K562 (cell line): ENCODE measurements around the gene C4orf36. TPM values are rescaled to one million over a fixed set of nuclear protein-coding genes. Genes with fewer than 3 reads are reported as not detected.

Source experiments
- ATAC-seq: fragments of 200-7000 bp; cut with Tn5 transposase; 3 replicates; pipeline ENCODE4 v1.9.1; 2020; ENCODE audit warnings: moderate library complexity
- BruUV-seq: library from RNA; stranded (reverse); fragments of 400-500 nt; replicated peaks from 2 replicates; lab custom pipeline; 2021; lab: Mats Ljungman, UMichigan
- CTCF ChIA-PET: fragments of 300-600 bp; formaldehyde crosslinking; extraction: SDS; loops from one replicate; lab custom pipeline; 2021; ENCODE audit warnings: low intra/inter-chr PET ratio; lab: Yijun Ruan, JAX
- POLR2A ChIA-PET: fragments of 300-600, 350-650 bp; sonication (Branson Sonifier 250); formaldehyde crosslinking; extraction: SDS; loops from one replicate; lab custom pipeline; 2021; ENCODE audit warnings: antibody characterized with exemption, inconsistent platforms; lab: Yijun Ruan, JAX
- DNase-seq, 4 experiments: peaks; one replicate each; pipeline versions ENCODE4 v3.0.0 to v3.0.0-alpha.2; 2011 to 2018; ENCODE audit warnings: low spot score in 3 of 4, mixed read lengths in 3 of 4; ENCODE audit errors: extremely low read depth in 1 of 4
- FAIRE-seq: peaks from 2 replicates; lab custom pipeline; 2011; peaks lifted over from hg19 to GRCh38; lab: Jason Lieb, UNC
- H2AFZ ChIP-seq: 2 replicates; pipeline ENCODE4 v1.6.0; 2011; ENCODE audit warnings: low read depth, low read length, control low read depth, inconsistent platforms
- H3K27ac ChIP-seq: fragments of 200-600 bp; 3 replicates; pipeline ENCODE4 v1.8.0; 2011; ENCODE audit warnings: low read depth, mild to moderate bottlenecking, control low read depth, inconsistent platforms, low read length, moderate library complexity, mixed read lengths; ENCODE audit errors: extremely low read depth
- H3K27me3 ChIP-seq, 2 experiments: fragments of 300-600 bp in 1 of 2; 2 replicates in 1 of 2; 3 replicates in 1 of 2; pipeline versions ENCODE4 v1.6.0 to v1.8.0; 2011; ENCODE audit warnings: inconsistent platforms in 2 of 2, low read length in 2 of 2, mild to moderate bottlenecking in 1 of 2, mixed read lengths in 1 of 2, moderate library complexity in 1 of 2; ENCODE audit not compliant: control insufficient read depth in 2 of 2, insufficient read depth in 2 of 2
- H3K36me3 ChIP-seq: fragments of 300-600 bp; 3 replicates; pipeline ENCODE4 v1.8.0; 2011; ENCODE audit warnings: mild to moderate bottlenecking, low read length, inconsistent platforms; ENCODE audit not compliant: control insufficient read depth, insufficient read depth
- H3K4me1 ChIP-seq, 2 experiments: fragments of 200-600 bp in 1 of 2; replicated peaks in 1 of 2; 2 replicates in 1 of 2; 3 replicates in 1 of 2; pipeline versions ENCODE4 v1.5.1 to v1.8.0; 2011; ENCODE audit warnings: inconsistent platforms in 2 of 2, low read length in 2 of 2, mild to moderate bottlenecking in 1 of 2, mixed read lengths in 1 of 2, moderate library complexity in 1 of 2; ENCODE audit not compliant: control insufficient read depth in 2 of 2, insufficient read depth in 2 of 2
- H3K4me2 ChIP-seq: 2 replicates; pipeline ENCODE4 v1.6.1; 2011; ENCODE audit warnings: low read length, control low read depth, inconsistent platforms, mixed read lengths; ENCODE audit not compliant: insufficient read depth
- H3K4me3 ChIP-seq: fragments of 200-600 bp; sonication (generic), shearing (Covaris generic); 2 replicates; pipeline ENCODE4 v1.5.1; 2016; ENCODE audit warnings: control low read depth, inconsistent platforms
- H3K79me2 ChIP-seq: fragments of 200-600 bp; 3 replicates; pipeline ENCODE4 v1.8.0; 2011; ENCODE audit warnings: low read length, inconsistent platforms; ENCODE audit not compliant: control insufficient read depth, insufficient read depth
- H3K9ac ChIP-seq, 2 experiments: 2 replicates each; pipeline versions ENCODE4 v1.6.0 to v1.6.1; 2011; ENCODE audit warnings: low read depth in 2 of 2, low read length in 2 of 2, control low read depth in 1 of 2, inconsistent platforms in 1 of 2, mild to moderate bottlenecking in 1 of 2, mixed read lengths in 1 of 2; ENCODE audit not compliant: insufficient read depth in 1 of 2
- H3K9me1 ChIP-seq: one replicate; pipeline ENCODE4 v1.6.0; 2011; ENCODE audit warnings: inconsistent platforms, mild to moderate bottlenecking, low read length, moderate library complexity; ENCODE audit not compliant: control insufficient read depth, insufficient read depth
- H3K9me3 ChIP-seq: replicated peaks from 2 replicates; pipeline ENCODE4 v1.5.1; 2011; ENCODE audit warnings: low read depth, low read length, inconsistent platforms; ENCODE audit not compliant: control insufficient read depth, insufficient read depth
- H4K20me1 ChIP-seq: replicated peaks from 2 replicates; pipeline ENCODE4 v1.6.1; 2011; ENCODE audit warnings: low read length, inconsistent platforms, mixed read lengths; ENCODE audit not compliant: control insufficient read depth, insufficient read depth
- ASH1L ChIP-seq: fragments of 450-650 bp; IDR thresholded peaks from 2 replicates; pipeline ENCODE4 v1.6.1; 2018; ENCODE audit warnings: borderline replicate concordance, mild to moderate bottlenecking, low read depth; ENCODE audit not compliant: partially characterized antibody
- BHLHE40 ChIP-seq: IDR thresholded peaks from 2 replicates; pipeline ENCODE4 v1.6.1; 2011; ENCODE audit warnings: low read length, improper control_type of control experiment
- ELF2 ChIP-seq: fragments of 250-450 bp; sonication (Bioruptor Pico); IDR thresholded peaks from 2 replicates; pipeline ENCODE4 v1.5.0; 2021; ENCODE audit warnings: mild to moderate bottlenecking
- FOXA3 ChIP-seq, 2 experiments: fragments of 450-650 bp in 1 of 2; sonication (generic) in 1 of 2; formaldehyde crosslinking; IDR thresholded peaks in 1 of 2; conservative IDR thresholded peaks in 1 of 2; 2 replicates each; pipeline versions ENCODE4 v1.4.0 to v1.8.0; 2020 to 2022; ENCODE audit warnings: mild to moderate bottlenecking in 2 of 2, missing genetic modification reagents in 1 of 2
- PHB ChIP-seq: fragments of 250-450 bp; sonication (Bioruptor Pico); IDR thresholded peaks from 2 replicates; pipeline ENCODE4 v1.5.0; 2021
- PHB2 ChIP-seq: fragments of 450-650 bp; IDR thresholded peaks from 2 replicates; pipeline ENCODE4 v1.6.1; 2017; ENCODE audit warnings: low read depth
- WGBS: fragments of 100-300 bp; shearing (Covaris generic); methylation state at CpG from one replicate; pipeline ENCODE4 v1.1.6; 2016; ENCODE audit warnings: low coverage, mixed read lengths; ENCODE audit not compliant: insufficient coverage; ENCODE audit errors: missing lambda C conversion rate; 5-methylcytosine and 5-hydroxymethylcytosine counted together
- in situ Hi-C: fragments of 300-500 bp; cut with MboI; formaldehyde crosslinking; loops from 4 replicates; pipeline ENCODE4 v1.15.0; 2018; ENCODE audit warnings: inconsistent platforms, mixed read lengths
- intact Hi-C: fragments of 100-400 bp; cut with micrococcal nuclease; formaldehyde crosslinking; loops from 2 replicates; pipeline ENCODE4 v1.14.2; 2022
- polyA plus RNA-seq, 8 experiments: library from polyadenylated mRNA; depleted of rRNA in 4 of 8; stranded (reverse) in 5 of 8; unstranded in 3 of 8; fragments of >200 nt; fragmentation: Nextera tagmentation in 2 of 8; fragmentation: Illumina TruSeq in 1 of 8; extraction: Ambion mirVana in 2 of 8; extraction: Trizol in 1 of 8; gene quantifications; 2 replicates each; pipeline versions ENCODE4 v1.2.1 to v1.2.3, GENCODE V29; 2011 to 2014; ENCODE audit warnings: inconsistent platforms in 1 of 8, missing spikeins in 1 of 8
- total RNA-seq, 7 experiments: library from RNA; depleted of rRNA in 6 of 7; stranded (reverse); fragments of >200 nt in 6 of 7; fragmentation: Illumina TruSeq in 2 of 7; extraction: Trizol in 2 of 7; gene quantifications; 2 replicates each; pipeline versions ENCODE4 v1.2.1 to v1.2.3, GENCODE V29; 2011 to 2021; ENCODE audit warnings: low replicate concordance in 1 of 7
- TF ChIP-seq, protein P1 (sequence below): fragments of 450-650 bp; IDR thresholded peaks from 2 replicates; pipeline ENCODE4 v1.6.1; 2016
- TF ChIP-seq, protein P2 (sequence below): fragments of 200-800 bp; sonication (Bioruptor generic); IDR thresholded peaks from 2 replicates; pipeline ENCODE4 v1.6.1; 2016; ENCODE audit warnings: missing genetic modification characterization, missing compliant biosample characterization
- TF ChIP-seq, protein P3 (sequence below): sonication (generic); formaldehyde crosslinking; IDR thresholded peaks from 2 replicates; pipeline ENCODE4 v1.8.1; 2023; ENCODE audit warnings: mild to moderate bottlenecking, missing genetic modification reagents

C4orf36 gene
- total and polyA plus RNA-seq, 9 of the 15 experiments (the other 6 are each of a cell fraction or from before 2014, with no cell fraction given) = 0.14 to 0.45 (median 0.20) TPM; not detected in 5

DNA sequence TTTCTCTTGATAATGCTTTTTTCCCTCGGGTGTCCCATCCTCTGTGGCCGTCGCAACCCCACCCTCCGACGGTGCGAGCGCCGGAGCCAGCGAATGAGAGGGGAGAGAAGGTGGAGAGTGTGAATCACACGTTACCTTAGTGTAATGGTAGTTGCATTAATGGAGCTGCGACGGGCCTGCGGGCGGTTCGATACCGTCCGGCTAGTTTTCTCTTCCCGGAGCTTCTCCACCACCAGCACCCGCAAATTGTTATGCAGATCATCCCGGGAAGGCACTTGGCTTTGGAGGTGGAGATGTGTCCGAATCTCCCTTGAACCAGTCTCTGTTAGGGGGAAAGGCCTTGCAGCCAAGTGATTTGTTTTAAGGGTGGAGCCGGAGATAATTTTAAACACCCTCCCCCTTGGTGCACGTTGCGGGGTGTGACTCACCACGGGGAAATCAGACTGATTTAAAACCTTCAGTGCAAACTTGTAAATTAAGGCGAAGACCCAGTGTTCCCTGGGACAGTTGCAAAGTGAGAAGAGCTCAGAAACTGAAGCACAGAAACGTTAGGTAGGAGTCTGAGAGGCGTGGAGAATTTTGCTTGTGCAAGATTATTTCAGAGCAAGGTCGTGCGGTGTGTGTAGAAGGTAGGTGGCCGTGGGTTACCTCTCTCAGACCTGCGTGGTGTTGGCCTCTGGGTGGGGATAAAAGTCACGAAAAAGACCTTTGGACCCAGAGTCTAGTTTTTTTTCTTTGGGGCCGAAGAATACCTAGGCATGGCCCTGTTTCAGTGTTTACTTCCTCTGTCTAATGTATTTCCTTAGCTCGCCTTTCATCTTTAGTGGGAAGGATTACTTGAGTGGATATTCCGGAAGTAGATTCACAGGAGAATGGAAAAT lies 43.9 kb upstream of the C4orf36 start:
- Histone ChIP-seq H3K79me2 (peaks cover 74% of the 10 kb centered on the region), H4K20me1 (no peaks in the 10 kb centered on the region; the same call in 1 of the 2 replicates), H2AFZ (peak overlapping the region; percentile 90), H3K4me1 (peaks cover 14 to 28% of the 10 kb centered on the region in 2 experiments), H3K9me3 (no peaks in the 10 kb centered on the region), H3K9ac (peak overlapping the region; percentile 79 to 92), H3K27me3 (no peaks in the 10 kb centered on the region), H3K9me1 (no peaks in the 10 kb centered on the region), H3K36me3 (no peaks in the 10 kb centered on the region), H3K27ac (peak overlapping the region; percentile 86), H3K4me3 (peak overlapping the region; percentile 76), H3K4me2 (peak overlapping the region; percentile 92)
- WGBS = 2% methylated on average over 36 of the region's 36 CpGs
- intact Hi-C loops = loop anchor here (1.0 to 5.0 kb wide), 4 partner anchors 25 to 157 kb away; no protein-coding TSS in a partner anchor
- ChIA-PET CTCF (no interaction called here), POLR2A (interaction anchor here (0.6 to 4.8 kb wide), 6 partner anchors 10 to 96 kb away, joined by 3 to 36 read pairs (median 4); no protein-coding TSS in a partner anchor)
- peak; percentile 97 for FAIRE-seq
- peak; percentile 73 for ATAC-seq
- in situ Hi-C loops = loop anchor here (5.0 kb wide), 1 partner anchor 71 kb away; no protein-coding TSS in a partner anchor
- peak; percentile 63 to 91 (median 80) for DNase-seq
- BruUV-seq = TSS peak; percentile 67
- TF ChIP-seq, protein P1, sequence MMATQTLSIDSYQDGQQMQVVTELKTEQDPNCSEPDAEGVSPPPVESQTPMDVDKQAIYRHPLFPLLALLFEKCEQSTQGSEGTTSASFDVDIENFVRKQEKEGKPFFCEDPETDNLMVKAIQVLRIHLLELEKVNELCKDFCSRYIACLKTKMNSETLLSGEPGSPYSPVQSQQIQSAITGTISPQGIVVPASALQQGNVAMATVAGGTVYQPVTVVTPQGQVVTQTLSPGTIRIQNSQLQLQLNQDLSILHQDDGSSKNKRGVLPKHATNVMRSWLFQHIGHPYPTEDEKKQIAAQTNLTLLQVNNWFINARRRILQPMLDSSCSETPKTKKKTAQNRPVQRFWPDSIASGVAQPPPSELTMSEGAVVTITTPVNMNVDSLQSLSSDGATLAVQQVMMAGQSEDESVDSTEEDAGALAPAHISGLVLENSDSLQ = peak; percentile 59
- TF ChIP-seq PHB (peak; percentile 37; the same call in 1 of the 2 replicates), PHB2 (no peak), BHLHE40 (peak; percentile 79), ELF2 (CRISPR knock-in tag) (no peak), ASH1L (no peak), FOXA3 (CRISPR knock-in tag; conservative IDR thresholded peaks at IDR 0.05 in 1 of 2, IDR thresholded peaks at IDR 0.05 in 1 of 2) (no peak)
- TF ChIP-seq, protein P2, sequence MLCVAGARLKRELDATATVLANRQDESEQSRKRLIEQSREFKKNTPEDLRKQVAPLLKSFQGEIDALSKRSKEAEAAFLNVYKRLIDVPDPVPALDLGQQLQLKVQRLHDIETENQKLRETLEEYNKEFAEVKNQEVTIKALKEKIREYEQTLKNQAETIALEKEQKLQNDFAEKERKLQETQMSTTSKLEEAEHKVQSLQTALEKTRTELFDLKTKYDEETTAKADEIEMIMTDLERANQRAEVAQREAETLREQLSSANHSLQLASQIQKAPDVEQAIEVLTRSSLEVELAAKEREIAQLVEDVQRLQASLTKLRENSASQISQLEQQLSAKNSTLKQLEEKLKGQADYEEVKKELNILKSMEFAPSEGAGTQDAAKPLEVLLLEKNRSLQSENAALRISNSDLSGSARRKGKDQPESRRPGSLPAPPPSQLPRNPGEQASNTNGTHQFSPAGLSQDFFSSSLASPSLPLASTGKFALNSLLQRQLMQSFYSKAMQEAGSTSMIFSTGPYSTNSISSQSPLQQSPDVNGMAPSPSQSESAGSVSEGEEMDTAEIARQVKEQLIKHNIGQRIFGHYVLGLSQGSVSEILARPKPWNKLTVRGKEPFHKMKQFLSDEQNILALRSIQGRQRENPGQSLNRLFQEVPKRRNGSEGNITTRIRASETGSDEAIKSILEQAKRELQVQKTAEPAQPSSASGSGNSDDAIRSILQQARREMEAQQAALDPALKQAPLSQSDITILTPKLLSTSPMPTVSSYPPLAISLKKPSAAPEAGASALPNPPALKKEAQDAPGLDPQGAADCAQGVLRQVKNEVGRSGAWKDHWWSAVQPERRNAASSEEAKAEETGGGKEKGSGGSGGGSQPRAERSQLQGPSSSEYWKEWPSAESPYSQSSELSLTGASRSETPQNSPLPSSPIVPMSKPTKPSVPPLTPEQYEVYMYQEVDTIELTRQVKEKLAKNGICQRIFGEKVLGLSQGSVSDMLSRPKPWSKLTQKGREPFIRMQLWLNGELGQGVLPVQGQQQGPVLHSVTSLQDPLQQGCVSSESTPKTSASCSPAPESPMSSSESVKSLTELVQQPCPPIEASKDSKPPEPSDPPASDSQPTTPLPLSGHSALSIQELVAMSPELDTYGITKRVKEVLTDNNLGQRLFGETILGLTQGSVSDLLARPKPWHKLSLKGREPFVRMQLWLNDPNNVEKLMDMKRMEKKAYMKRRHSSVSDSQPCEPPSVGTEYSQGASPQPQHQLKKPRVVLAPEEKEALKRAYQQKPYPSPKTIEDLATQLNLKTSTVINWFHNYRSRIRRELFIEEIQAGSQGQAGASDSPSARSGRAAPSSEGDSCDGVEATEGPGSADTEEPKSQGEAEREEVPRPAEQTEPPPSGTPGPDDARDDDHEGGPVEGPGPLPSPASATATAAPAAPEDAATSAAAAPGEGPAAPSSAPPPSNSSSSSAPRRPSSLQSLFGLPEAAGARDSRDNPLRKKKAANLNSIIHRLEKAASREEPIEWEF (CRISPR knock-in tag) = no peak
- TF ChIP-seq, protein P3, sequence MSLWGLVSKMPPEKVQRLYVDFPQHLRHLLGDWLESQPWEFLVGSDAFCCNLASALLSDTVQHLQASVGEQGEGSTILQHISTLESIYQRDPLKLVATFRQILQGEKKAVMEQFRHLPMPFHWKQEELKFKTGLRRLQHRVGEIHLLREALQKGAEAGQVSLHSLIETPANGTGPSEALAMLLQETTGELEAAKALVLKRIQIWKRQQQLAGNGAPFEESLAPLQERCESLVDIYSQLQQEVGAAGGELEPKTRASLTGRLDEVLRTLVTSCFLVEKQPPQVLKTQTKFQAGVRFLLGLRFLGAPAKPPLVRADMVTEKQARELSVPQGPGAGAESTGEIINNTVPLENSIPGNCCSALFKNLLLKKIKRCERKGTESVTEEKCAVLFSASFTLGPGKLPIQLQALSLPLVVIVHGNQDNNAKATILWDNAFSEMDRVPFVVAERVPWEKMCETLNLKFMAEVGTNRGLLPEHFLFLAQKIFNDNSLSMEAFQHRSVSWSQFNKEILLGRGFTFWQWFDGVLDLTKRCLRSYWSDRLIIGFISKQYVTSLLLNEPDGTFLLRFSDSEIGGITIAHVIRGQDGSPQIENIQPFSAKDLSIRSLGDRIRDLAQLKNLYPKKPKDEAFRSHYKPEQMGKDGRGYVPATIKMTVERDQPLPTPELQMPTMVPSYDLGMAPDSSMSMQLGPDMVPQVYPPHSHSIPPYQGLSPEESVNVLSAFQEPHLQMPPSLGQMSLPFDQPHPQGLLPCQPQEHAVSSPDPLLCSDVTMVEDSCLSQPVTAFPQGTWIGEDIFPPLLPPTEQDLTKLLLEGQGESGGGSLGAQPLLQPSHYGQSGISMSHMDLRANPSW (CRISPR knock-in tag) = no peak
